DND-41 (cell line): ENCODE measurements around the gene KRTAP12-2.
"Not testable (repeated sequence)": the region's sequence is repeated elsewhere in the genome, so short reads cannot be mapped to it uniquely, and the experiment has no call there.

Experiments used
- EZH2 ChIP-seq: IDR thresholded peaks from 3 replicates; pipeline ENCODE4 v1.6.1; 2012; ENCODE audit warnings: borderline replicate concordance, low read depth, mild to moderate bottlenecking, moderate library complexity, low read length, inconsistent platforms; ENCODE audit not compliant: severe bottlenecking
- TF ChIP-seq, protein P1 (sequence below): IDR thresholded peaks from 2 replicates; pipeline ENCODE4 v1.5.1; 2012; ENCODE audit warnings: borderline replicate concordance, low read length, moderate library complexity, mild to moderate bottlenecking; ENCODE audit not compliant: poor library complexity, severe bottlenecking; ENCODE audit errors: extremely low read depth

DNA sequence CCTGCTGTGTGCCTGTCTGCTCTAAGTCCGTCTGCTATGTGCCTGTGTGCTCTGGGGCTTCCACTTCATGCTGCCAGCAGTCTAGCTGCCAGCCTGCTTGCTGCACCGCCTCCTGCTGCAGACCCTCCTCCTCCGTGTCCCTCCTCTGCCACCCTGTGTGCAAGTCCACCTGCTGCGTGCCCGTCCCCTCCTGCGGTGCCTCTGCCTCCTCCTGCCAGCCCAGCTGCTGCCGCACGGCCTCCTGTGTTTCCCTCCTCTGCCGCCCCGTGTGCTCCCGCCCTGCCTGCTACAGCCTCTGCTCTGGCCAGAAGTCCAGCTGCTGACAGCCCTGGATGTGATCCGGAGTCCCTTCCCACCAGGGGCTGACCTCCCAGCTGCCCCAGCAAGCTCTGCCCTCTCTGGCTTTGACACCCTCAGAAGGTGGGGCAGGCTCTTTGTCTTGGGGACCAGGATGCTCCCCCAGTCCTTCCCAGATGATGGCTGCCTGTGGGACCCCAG, 28.8 kb downstream of the KRTAP12-2 start:
- TF ChIP-seq, protein P1, sequence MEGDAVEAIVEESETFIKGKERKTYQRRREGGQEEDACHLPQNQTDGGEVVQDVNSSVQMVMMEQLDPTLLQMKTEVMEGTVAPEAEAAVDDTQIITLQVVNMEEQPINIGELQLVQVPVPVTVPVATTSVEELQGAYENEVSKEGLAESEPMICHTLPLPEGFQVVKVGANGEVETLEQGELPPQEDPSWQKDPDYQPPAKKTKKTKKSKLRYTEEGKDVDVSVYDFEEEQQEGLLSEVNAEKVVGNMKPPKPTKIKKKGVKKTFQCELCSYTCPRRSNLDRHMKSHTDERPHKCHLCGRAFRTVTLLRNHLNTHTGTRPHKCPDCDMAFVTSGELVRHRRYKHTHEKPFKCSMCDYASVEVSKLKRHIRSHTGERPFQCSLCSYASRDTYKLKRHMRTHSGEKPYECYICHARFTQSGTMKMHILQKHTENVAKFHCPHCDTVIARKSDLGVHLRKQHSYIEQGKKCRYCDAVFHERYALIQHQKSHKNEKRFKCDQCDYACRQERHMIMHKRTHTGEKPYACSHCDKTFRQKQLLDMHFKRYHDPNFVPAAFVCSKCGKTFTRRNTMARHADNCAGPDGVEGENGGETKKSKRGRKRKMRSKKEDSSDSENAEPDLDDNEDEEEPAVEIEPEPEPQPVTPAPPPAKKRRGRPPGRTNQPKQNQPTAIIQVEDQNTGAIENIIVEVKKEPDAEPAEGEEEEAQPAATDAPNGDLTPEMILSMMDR, result not testable (repeated sequence)
- TF ChIP-seq EZH2, result not testable (repeated sequence)
